HTERT RPE-1 (cell line): Measurements from ENCODE around the gene C1RL.

Experiments used
- in situ Hi-C: fragments of 300-500 bp; cut with MboI; formaldehyde crosslinking; loops from 4 replicates; pipeline ENCODE4 v1.14.3; 2020; ENCODE audit warnings: low sequenced_read_pairs

C1RL gene

GRCh38 chr12:7093892-7094291 lies 15.1 kb downstream of the C1RL start:
- in situ Hi-C loops: no loop called here

- in situ Hi-C loops: no loop called here
Measured at GRCh38 chr12:7093486-7093885, 15.5 kb downstream of the C1RL start.

GRCh38 chr12:7092986-7093460 lies 16.0 kb downstream of the C1RL start:
- in situ Hi-C loops: no loop called here

GRCh38 chr12:7092229-7092985 lies 16.6 kb downstream of the C1RL start, which contains the start of gene C1R:
TSS of gene C1R (minus strand) at chr12:7092445. CDS start at chr12:7092388, 57 bp downstream.
- in situ Hi-C loops: no loop called here

- in situ Hi-C loops: no loop called here
Measured at GRCh38 chr12:7091660-7092228, 17.3 kb downstream of the C1RL start.

- in situ Hi-C loops: no loop called here
Measured at GRCh38 chr12:7091171-7091570, 17.8 kb downstream of the C1RL start.

- in situ Hi-C loops: no loop called here
Measured at GRCh38 chr12:7090222-7090998, 18.6 kb downstream of the C1RL start.

GRCh38 chr12:7089196-7089871 lies 19.7 kb downstream of the C1RL start:
- in situ Hi-C loops: no loop called here

- in situ Hi-C loops: no loop called here
Measured at GRCh38 chr12:7083125-7083524, 25.9 kb downstream of the C1RL start.

- in situ Hi-C loops: no loop called here
Measured at GRCh38 chr12:7081037-7081436, 28.0 kb downstream of the C1RL start.

- in situ Hi-C loops: no loop called here
Measured at GRCh38 chr12:7079826-7080125, 29.2 kb downstream of the C1RL start.

GRCh38 chr12:7078163-7078562 lies 30.9 kb downstream of the C1RL start:
- in situ Hi-C loops: no loop called here

- in situ Hi-C loops: no loop called here
Measured at GRCh38 chr12:7076493-7076892, 32.5 kb downstream of the C1RL start.

GRCh38 chr12:7075939-7076338 lies 33.1 kb downstream of the C1RL start:
- in situ Hi-C loops: no loop called here

GRCh38 chr12:7075518-7075917 lies 33.5 kb downstream of the C1RL start:
- in situ Hi-C loops: no loop called here

- in situ Hi-C loops: no loop called here
Measured at GRCh38 chr12:7073946-7074345, 35.1 kb downstream of the C1RL start.

GRCh38 chr12:7072554-7072953 lies 36.5 kb downstream of the C1RL start:
- in situ Hi-C loops: no loop called here

- in situ Hi-C loops: no loop called here
Measured at GRCh38 chr12:7072035-7072434, 37.0 kb downstream of the C1RL start.

GRCh38 chr12:7069386-7069785 lies 39.6 kb downstream of the C1RL start:
- in situ Hi-C loops: no loop called here

GRCh38 chr12:7068994-7069346 lies 40.0 kb downstream of the C1RL start:
- in situ Hi-C loops: no loop called here

- in situ Hi-C loops: no loop called here
Measured at GRCh38 chr12:7068240-7068993, 40.6 kb downstream of the C1RL start.
